ENCODE results near the gene SH3TC1. TPM values are rescaled to one million over a fixed set of nuclear protein-coding genes. Genes with fewer than 3 reads are reported as not detected.

The SH3TC1 gene
- total and polyA plus RNA-seq, 10 donors: 23.3 to 157 (median 62.0) TPM

- Histone ChIP-seq H3K27ac (no peak overlapping the region), H3K4me3 (peak overlapping the region in 3 of 8 donors; percentile 78 to 99 (median 84)), H3K9me3 (no peaks in the 10 kb centered on the region), H3K4me1 (peaks cover 6 to 70% (median 36%) of the 10 kb centered on the region in 6 donors), H3K27me3 (replicated peaks in 1 of 7) (peaks cover 0 to 22% (median 12%) of the 10 kb centered on the region in 7 donors), H3K36me3 (no peaks in the 10 kb centered on the region)
- peak; percentile 77 for DNase-seq
- 79 to 100% (median 89%) methylated on average over 4 of the region's 4 CpGs for WGBS, 5 donors
- TF ChIP-seq CTCF (IDR thresholded peaks at IDR 0.05 in 8 of 11, conservative IDR thresholded peaks at IDR 0.05 in 3 of 11) (no peak), POLR2AphosphoS5 (IDR thresholded peaks at IDR 0.05) (no peak), POLR2A (IDR thresholded peaks at IDR 0.05) (no peak)
- intact Hi-C loops (cut with DNase I; ENCODE audit: low total_unique reads): no loop called here
Measured at GRCh38 chr4:8160233-8160560, 38.9 kb upstream of the SH3TC1 start.

- DNase-seq: no peak
- WGBS, 5 donors: 71 to 86% (median 75%) methylated on average over 2 to 3 of the region's 3 CpGs
- intact Hi-C loops (cut with DNase I; ENCODE audit: low total_unique reads): no loop called here
- Histone ChIP-seq H3K4me1 (peaks cover 6 to 70% (median 34%) of the 10 kb centered on the region in 6 donors), H3K27me3 (replicated peaks in 1 of 7) (peaks cover 0 to 22% (median 12%) of the 10 kb centered on the region in 7 donors), H3K4me3 (no peak overlapping the region), H3K9me3 (no peaks in the 10 kb centered on the region), H3K36me3 (no peaks in the 10 kb centered on the region), H3K27ac (no peak overlapping the region)
- TF ChIP-seq POLR2A (IDR thresholded peaks at IDR 0.05) (no peak), CTCF (IDR thresholded peaks at IDR 0.05 in 8 of 11, conservative IDR thresholded peaks at IDR 0.05 in 3 of 11) (no peak), POLR2AphosphoS5 (IDR thresholded peaks at IDR 0.05) (no peak)
Measured at GRCh38 chr4:8160572-8160971, 38.5 kb upstream of the SH3TC1 start.

- peaks cover 6 to 57% (median 31%) of the 10 kb centered on the region in 6 donors for H3K4me1 ChIP-seq
- TF ChIP-seq CTCF (IDR thresholded peaks at IDR 0.05 in 8 of 11, conservative IDR thresholded peaks at IDR 0.05 in 3 of 11) (no peak), POLR2AphosphoS5 (IDR thresholded peaks at IDR 0.05) (peak in 2 of 3 donors; percentile 13 to 37)
- H3K27ac ChIP-seq: no peak overlapping the region
- H3K9me3 ChIP-seq: no peaks in the 10 kb centered on the region
- H3K36me3 ChIP-seq: no peaks in the 10 kb centered on the region
- H3K27me3 ChIP-seq (replicated peaks in 1 of 7): peaks cover 0 to 9% (median 7%) of the 10 kb centered on the region in 7 donors
- 60 to 88% (median 69%) methylated on average over 7 to 8 of the region's 8 CpGs for WGBS, 5 donors
- intact Hi-C loops (cut with DNase I; ENCODE audit: low total_unique reads): no loop called here
- H3K4me3 ChIP-seq: no peak overlapping the region
- DNase-seq: no peak
Measured at GRCh38 chr4:8162625-8163024, 36.5 kb upstream of the SH3TC1 start.

- no peaks in the 10 kb centered on the region for H3K36me3 ChIP-seq
- H3K9me3 ChIP-seq: peaks cover 0 to 3% (median 1%) of the 10 kb centered on the region in 8 donors
- 73 to 87% (median 82%) methylated on average over 6 to 7 of the region's 7 CpGs for WGBS, 5 donors
- TF ChIP-seq CTCF (IDR thresholded peaks at IDR 0.05 in 8 of 11, conservative IDR thresholded peaks at IDR 0.05 in 3 of 11) (no peak), POLR2A (IDR thresholded peaks at IDR 0.05) (no peak), POLR2AphosphoS5 (IDR thresholded peaks at IDR 0.05) (no peak)
- DNase-seq: peak; percentile 78
- intact Hi-C loops (cut with DNase I; ENCODE audit: low total_unique reads): no loop called here
- H3K27ac ChIP-seq: no peak overlapping the region
- peaks cover 0 to 5% (median 3%) of the 10 kb centered on the region in 7 donors for H3K27me3 ChIP-seq (replicated peaks in 1 of 7)
- H3K4me1 ChIP-seq: peaks cover 6 to 57% (median 28%) of the 10 kb centered on the region in 6 donors
- no peak overlapping the region for H3K4me3 ChIP-seq
Measured at GRCh38 chr4:8163026-8163425, 36.1 kb upstream of the SH3TC1 start.
